ENCODE results near the gene LYRM2.

GRCh38 chr6:89669002-89669401 is 30.5 kb upstream of the LYRM2 start:
- TF ChIP-seq CTCF (IDR thresholded peaks at IDR 0.05; ENCODE audit: low read depth, low read length) = no peak
- no peak for TF ChIP-seq EZH2phosphoT487 (IDR thresholded peaks at IDR 0.05; ENCODE audit: low read depth)
